CD4-positive, alpha-beta T cell treated with Interleukin-21 for 1 hour (primary cell): ENCODE results near the gene PRPF31.
"Not testable (repeated sequence)": the region's sequence is repeated elsewhere in the genome, so short reads cannot be mapped to it uniquely, and the experiment has no call there.

Source experiments
- DNase-seq: peaks from one replicate; pipeline ENCODE4 v3.0.0-alpha.2; 2020

Gene PRPF31, protein sequence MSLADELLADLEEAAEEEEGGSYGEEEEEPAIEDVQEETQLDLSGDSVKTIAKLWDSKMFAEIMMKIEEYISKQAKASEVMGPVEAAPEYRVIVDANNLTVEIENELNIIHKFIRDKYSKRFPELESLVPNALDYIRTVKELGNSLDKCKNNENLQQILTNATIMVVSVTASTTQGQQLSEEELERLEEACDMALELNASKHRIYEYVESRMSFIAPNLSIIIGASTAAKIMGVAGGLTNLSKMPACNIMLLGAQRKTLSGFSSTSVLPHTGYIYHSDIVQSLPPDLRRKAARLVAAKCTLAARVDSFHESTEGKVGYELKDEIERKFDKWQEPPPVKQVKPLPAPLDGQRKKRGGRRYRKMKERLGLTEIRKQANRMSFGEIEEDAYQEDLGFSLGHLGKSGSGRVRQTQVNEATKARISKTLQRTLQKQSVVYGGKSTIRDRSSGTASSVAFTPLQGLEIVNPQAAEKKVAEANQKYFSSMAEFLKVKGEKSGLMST

DNA sequence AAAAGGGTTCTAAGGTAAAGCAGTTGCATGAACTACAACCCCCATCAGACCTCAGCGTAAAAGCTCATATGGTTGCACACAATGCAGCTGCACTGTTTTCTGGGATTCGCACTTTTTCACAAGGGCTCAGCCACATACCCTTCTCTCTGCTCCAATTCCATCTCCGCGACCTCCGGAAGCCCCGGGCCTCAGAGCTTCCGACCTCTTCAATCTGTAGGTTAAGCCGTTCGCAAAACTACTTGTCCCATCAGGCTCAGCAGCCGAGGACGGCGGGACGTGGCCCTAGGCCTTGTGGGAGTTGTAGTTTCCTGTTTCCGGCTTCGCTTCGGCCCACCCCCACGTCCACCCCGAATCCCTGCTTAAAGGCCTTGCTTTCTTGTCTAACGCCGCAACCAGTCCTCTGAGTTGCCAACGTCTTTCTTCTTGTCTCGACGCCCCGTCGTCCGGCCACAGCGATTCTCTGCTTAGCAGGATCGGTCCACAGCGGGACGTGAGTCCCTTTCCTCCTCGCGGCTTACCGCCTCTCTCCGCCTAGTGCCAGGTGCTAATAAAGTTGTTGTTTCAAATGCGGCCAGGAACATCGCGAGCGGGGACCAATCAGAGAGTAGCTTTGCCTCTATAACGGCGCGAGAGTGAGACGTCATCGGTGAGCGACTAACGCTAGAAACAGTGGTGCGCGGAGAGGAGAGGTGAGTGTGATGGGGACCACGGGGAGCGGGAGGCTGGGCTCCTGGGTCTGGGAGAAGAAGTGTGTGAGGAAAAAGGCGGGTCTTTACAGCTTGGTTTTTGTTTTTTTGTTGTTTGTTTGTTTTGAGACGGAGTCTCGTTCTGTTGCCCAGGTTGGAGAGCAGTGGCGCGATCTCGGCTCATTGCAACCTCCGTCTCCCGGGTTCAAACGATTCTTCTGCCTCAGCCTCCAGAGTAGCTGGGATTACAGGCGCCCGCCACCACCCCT, at the start of gene PRPF31, which contains the start of gene TFPT:
PRPF31 (plus strand) TSS at position 646 of the 955 bp plus-strand sequence. CDS start 2,525 bp downstream, outside the sequence.
TFPT (minus strand) TSS at position 549 of the 955 bp plus-strand sequence; CDS start at position 161, 388 bp downstream.
- peak; percentile 97 for DNase-seq

DNA sequence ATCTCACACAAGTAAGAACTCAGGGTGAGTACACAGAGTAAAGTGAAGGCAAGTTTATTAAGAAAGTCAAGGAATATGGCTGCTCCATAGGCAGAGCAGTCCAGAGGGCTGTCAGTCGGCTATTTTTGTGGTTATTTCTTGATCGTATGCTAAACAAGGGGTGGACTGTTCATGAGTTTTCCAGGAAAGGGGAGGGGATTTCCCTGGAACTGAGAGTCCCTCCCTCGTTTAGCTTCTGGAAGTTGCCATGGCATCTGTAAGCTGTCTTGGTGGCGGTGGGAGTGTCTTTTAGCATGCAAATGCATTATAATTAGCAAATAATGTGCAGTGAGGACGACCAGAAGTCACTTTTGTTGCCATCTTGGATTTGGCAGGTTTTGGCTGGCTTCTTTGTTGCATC, 46.1 kb upstream of the PRPF31 start:
- no peak for DNase-seq

DNA sequence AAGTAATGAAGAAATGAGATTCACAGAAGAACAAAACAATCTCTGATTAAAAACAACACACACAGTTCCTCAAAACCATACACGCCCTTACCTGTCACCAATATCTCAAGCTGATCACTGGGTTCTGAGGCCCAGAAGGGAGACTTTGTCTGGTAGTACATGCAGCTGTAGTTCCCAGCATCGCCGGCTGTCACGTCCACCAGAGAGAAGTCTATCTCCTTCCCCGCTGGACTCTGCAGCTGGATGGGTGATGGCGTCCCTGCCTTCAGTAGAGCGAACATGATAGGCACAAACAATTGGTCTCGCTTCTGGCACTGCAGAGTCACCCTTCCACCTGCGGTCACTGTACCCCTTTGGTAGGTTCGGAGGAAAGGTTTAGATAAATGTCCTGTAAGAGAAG, 41.7 kb upstream of the PRPF31 start:
- no peak for DNase-seq

DNA sequence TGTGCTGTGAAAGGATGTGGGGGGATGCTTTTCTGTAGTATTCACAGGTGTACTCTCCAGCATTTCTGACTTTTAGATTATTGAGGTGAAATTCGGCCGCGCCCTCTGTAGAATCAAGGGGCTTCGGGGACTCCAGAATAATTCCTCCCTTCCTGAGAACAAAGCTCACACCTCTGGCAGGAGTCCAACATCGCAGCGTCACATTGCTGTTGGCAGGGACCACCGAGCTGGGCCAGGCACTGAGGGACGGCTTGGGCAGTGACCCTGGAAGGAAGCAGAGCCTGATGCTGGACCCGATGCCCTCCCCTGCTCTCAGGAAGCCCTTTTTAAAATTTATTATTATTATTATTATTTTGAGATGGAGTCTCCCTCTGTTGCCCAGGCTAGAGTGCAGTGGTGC, 40.7 kb upstream of the PRPF31 start:
- DNase-seq = no peak

DNA sequence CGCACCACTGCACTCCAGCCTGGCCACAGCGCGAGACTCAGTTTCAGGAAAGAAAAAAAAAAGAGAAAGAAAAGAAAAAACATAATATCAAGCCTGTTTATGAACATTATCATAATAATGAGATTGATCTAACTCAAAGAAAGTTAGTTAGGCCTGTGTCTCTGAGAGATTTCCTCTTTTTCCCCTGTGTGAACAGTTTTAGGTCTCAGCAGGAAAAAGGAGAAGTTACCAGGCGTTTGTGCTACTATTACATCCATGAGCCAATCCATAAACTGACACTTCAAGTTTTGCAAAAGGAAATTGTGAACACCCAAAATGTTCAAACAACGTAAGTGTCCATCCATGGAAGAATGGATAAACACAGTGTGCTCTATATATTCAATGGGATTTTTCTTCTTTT, 38.2 kb upstream of the PRPF31 start:
- DNase-seq = no peak

DNA sequence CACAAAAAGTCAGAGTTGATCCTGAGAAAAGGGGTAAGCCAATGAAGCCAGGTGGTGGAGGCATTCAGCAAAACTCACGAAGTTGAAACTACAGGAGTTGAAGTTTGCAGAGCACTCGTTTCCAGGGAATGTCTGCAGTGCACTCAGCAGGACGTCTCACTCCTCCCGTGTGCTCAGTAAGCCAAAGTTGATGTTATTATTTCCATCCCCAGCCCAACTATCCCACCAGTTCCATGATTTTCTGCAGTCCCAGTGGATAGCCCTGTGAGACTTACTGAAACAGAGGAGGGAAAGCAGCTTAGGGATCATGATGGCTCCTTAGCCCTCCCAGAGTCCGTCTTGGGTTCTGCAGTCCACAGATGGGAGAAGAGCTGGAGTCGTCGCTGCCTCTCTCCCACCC, 34.5 kb upstream of the PRPF31 start, which contains the start of gene TARM1:
TARM1 (minus strand) TSS at position 334 of the 400 bp plus-strand sequence; CDS start at position 309, 25 bp downstream.
- DNase-seq = no peak

DNA sequence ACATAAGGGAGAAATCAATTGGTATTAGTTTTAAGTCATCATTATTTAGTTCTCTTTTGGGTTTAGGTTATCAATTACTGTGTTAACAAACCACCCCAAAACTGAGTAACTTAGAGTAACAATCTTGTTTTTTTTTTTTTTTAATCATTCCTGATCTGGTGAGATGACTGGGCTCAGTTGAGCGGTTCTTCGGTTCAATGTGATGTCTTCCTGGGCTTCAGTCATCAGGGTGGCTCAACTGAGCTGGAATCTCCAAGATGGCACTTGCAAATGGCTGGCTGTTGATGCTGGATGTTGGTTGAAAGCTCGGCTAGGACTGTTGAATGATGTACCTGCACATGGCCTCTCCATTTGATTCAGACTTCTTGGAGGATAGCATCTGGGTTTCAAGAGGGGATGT, 31.1 kb upstream of the PRPF31 start:
- DNase-seq = no peak

DNA sequence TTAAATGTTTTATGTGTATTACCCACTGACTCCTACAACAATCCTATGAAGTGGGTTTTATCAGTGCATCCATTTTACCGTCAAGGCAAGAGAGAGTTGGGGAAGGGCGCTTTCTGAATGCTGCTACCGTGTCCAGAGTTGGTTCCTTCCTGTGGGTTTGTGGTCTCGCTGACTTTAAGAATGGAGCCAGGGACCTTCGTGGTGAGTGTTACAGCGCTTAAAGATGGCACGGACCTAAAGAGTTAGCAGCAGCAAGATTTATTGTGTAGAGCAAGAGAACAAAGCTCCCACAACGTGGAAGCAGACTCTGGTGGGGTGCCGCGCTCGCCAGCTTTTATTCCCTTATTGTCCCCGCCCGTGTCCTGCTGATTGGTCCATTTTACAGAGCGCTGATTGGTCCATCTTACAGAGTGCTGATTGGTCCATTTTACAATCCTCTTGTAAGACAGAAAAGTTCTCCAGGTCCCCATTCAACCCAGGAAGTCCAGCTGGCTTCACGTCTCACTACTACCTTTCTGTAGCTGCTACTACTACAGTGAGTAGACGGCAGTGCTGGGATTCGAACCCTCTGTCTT, 21.0 kb upstream of the PRPF31 start:
- no peak for DNase-seq

DNA sequence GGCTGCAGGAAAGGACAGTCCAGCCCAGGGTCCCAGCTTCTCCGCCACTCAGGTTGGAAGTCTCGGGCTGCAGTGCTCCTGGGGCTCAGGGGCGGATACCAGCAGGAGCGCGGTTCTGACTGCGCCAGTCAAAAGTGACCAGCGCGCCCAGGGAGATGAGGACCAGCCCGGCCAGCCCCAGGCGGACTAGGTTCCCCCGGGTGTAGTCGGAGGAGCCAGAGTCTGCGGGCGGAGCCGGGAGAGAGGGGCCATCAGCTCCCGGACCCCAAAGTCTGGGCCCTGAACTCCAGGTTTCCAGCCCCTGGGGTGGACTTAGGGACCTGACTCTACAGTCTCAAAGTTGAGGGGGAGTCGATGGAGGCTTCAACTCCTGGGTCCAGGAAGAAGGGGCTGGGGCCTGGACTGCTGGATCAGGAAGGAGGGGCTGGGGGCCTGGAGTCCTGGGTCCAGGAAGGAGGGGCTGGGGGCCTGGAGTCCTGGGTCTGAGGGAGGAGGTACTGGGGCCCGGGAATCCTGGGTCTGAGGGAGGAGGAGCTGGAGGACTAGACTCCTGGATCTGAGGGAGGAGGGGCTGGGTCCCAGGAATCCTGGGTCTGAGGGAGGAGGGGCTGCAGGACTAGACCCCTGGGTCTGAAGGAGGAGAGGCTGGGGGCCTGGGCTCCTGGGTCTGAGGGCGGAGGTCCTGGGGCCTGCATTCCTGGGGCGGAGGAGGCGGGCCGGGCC, 20.3 kb upstream of the PRPF31 start:
- no peak for DNase-seq

DNA sequence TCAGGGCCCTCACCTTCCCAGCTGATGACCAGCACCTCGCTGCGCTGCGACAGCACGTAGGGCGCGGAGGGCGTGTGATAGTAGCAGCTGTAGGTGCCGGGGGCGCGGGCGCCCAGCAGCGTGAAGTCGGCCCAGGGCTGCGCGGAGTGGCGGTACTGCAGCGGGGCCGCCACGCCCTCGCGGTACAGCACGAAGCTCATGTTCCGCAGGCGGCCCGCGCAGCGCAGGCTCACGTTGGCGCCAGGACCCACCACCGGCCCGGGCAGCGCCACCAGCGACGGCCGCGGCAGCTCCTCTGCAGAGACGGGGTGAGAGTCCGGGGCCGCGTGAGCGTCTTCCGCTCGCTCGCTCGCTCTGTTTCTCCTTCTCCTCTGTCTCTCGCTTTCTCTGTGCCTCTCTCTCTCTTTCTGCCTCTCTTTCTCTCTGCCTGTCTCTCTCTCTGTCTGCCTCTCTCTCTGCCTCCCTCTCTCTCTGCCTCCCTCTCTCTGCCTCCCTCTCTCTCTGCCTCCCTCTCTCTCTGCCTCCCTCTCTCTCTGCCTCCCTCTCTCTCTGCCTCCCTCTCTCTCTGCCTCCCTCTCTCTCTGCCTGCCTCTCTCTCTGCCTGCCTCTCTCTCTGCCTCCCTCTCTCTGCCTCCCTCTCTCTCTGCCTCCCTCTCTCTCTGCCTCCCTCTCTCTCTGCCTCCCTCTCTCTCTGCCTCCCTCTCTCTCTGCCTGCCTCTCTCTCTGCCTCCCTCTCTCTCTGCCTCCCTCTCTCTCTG, 19.5 kb upstream of the PRPF31 start:
- DNase-seq = peak; percentile 59

DNA sequence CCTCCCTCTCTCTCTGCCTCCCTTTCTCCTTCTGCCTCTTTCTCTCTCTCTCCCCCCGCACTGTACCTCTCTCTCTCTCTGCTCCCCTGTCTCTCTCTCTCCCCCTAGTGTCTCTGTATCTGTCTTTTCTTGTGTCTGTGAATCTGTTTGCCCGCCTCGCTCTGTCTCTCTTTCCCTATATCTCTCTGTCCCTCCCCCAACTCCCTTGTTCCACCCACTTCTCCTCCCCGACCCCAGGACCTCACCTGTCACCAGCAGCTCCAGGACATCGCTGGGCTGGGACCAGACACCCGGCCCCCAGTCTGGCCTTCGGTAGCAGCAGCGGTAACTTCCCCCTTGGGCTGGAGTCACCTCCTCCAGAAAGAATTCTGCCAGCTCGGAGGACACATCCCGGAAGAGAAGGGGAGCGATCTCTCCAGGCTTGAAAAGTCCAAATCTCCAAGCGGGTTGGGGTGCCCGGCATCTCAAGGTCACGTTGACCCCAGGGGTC, 18.9 kb upstream of the PRPF31 start:
- peak; percentile 55 for DNase-seq

DNA sequence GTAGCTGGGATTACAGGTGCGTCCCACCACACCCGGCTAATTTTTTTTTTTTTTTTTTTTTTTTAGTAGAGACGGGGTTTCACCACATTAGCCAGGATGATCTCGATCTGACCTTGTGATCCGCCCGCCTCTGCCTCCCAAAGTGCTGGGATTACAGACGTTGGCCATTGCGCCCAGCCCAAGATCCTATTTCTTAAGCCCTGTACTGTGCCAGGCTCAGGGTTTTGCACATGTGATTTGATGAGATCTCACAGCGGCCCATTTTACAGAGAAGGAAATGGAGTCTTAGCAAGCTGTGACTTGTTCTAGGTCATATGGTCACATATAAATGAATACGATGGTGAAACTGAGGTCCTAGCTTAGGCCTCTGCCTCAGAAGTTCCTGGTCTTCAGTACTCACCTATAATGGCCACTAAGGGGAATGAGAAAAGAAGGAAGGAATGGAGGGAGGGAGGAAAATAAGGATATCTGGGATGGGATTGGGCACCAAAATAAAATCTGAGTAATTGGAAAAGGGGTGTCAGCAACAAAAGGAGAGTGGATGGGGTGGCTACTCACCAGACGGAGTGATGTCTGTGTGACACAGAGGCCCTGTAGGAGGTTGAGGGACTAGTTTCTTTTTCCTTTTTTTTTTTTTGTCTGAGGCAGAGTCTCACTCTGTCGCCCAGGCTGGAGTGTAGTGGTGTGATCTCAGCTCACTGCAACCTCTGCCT, 16.2 kb upstream of the PRPF31 start:
- no peak for DNase-seq

DNA sequence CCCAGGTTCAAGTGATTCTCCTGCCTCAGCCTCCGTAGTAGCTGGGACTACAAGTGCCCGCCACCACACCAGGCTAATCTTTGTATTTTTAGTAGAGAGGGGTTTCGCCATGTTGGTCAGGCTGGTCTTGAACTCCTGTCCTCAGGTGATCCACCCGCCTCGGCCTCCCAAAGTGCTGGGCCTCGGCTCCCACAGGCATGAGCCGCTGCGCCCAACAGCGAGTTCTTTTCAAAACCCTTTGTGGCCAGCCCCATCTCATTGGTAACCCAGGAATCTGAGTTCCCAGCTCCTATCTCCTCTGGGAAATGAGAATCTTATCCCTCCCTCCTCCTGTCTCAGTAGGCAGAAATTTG, 15.7 kb upstream of the PRPF31 start:
- DNase-seq = not testable (repeated sequence)

DNA sequence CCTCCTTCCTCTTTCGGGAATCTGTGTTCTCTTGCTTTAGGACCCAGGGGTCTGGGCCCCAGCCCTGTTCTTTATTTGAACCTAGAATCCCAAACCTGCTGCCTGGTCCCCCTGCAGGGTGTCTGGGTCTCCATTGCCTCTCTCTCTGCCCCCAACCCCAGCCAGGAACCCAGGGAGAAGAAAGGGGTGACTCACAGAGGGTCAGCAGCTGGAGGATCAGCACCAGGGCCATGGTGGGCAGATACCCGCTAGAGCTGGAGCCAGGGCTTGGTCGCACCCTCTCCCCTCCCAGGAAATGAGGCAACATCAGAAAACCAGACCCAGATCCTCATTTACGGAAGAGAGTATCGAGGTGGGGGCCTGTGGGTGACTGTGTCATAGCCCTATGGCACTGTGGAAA, 15.0 kb upstream of the PRPF31 start, which contains the start of gene OSCAR:
OSCAR (minus strand) TSS at position 243 of the 400 bp plus-strand sequence; CDS start at position 232, 11 bp downstream.
- DNase-seq = no peak

DNA sequence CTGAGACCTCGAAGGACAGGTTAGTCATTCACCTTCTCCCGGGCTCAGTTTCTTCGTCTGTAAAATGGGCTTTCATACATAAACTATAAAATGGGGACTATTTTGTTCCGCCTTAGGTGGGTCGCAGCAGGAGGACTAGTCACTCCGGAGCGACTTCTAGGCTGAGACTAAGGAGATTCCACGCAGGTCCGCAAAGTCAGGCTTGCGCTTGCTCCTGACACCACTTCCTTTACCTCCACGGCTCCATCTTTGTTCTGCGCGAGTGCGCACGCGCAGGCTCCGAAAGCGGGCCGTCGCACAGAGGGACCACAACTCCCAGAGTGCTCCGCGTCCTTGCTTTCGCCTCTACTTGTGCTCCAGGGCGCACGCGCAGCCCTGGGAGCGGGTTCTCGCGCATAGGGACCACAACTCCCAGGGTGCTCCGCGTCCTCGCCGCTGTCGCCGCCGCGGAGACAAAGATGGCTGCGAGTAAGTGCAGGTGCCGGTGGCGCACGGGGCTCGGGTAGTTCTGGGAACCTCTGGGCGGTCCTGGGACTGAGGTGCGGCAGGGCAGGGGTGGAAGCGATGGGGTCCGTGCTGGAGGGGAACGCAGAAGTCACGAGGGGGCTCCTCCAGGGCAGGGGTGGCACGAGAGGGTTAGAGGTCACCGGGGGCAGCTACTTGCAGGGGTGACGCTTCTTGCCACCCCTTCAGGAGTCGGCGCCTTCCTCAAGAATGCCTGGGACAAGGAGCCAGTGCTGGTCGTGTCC, 13.0 kb upstream of the PRPF31 start, which contains the start of gene NDUFA3:
NDUFA3 (plus strand) TSS at position 435 of the 749 bp plus-strand sequence; CDS start at position 459, 24 bp downstream.
- DNase-seq = peak; percentile 99

DNA sequence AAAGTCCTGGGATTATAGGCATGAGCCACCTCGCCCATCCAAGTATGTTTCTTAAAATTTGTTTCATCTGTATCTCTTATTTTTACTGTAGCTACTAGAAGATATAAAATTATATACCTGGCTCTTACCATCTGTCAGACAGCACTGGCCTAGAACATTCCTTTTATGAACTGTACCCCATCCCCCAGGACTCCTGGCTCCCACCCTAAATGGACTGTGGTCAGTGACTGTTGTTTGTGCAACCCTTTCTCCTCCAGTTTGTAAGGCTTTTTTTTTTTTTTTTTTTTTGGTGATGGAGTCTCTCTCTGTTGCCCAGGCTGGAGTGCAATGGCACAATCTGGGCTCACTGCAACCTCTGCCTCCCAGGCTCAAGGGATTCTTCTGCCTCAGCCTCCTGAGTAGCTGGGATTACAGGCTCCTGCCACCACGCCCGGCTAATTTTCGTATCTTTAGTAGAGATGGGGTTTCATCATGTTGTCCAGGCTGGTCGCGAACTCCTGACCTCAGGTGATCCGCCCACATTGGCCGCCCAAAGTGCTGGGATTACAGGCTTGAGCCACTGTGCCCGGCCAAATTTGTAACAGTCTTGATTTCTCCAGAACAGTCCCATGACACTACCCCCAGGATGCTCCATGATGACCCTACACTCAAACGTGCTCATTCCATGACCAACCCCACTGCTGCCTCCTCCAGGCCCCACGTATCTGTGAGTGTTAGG, 10.4 kb upstream of the PRPF31 start:
- no peak for DNase-seq

DNA sequence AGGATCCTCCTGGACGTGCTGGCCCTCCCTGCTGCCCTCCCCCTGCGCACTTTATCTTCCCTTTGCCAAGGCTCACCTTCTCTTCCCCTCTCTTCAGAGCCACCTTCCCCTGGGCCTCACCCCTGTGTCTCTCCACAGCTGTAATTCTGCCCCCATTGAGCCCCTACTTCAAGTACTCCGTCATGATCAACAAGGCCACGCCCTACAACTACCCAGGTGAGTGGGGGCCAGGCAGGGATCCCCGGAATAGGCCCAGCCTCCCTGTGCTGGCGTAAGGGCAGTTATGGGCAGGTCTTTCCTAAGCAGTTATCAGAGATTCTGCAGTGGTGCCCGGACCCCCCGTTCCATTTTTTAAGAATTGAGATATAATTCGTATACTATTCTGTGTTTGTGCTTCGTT, 9.8 kb upstream of the PRPF31 start:
- no peak for DNase-seq

DNA sequence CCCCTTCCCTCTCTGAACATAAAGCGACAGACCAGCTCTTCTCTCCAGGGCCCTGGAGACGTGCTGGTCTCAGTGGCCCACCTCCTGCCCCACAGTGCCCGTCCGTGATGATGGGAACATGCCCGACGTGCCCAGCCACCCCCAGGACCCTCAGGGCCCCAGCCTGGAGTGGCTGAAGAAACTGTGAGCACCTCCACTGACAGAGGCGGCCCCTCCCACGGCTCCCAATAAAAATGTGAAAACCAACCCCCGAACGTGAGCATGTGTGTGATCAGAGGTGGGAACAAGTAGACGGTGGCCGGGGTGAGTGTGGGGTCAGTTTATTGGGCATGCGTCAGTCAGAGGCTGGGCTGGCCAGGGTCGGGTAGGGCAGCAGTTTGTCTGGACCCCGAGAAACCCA, 8.8 kb upstream of the PRPF31 start:
- no peak for DNase-seq
